ENCODE results near the gene ARHGAP36. TPM values are rescaled to one million over a fixed set of nuclear protein-coding genes. Genes with fewer than 3 reads are reported as not detected.

ARHGAP36 gene
- total RNA-seq, 1 experiment from 2014 or later = 0.37 TPM

GRCh38 chrX:131034063-131034462, 24.1 kb upstream of the ARHGAP36 start:
- H2AK5ac ChIP-seq (ENCODE audit: insufficient read length, low read length) = no peak overlapping the region
- H2BK20ac ChIP-seq (ENCODE audit: low read depth, low read length, poor library complexity, severe bottlenecking) = no peak overlapping the region
- no peak overlapping the region for H3K18ac ChIP-seq (ENCODE audit: insufficient read length, low read depth, low read length)
- TF ChIP-seq CTCF (conservative IDR thresholded peaks at IDR 0.05) = no peak
- no peaks in the 10 kb centered on the region for H3K4me1 ChIP-seq (ENCODE audit: insufficient read depth, low read length)
- no peak overlapping the region for H3K4ac ChIP-seq (ENCODE audit: low read depth, low read length)
- no peak overlapping the region for H3K27ac Mint-ChIP-seq
- H2BK120ac ChIP-seq (ENCODE audit: low read depth, low read length, poor library complexity, severe bottlenecking) = no peak overlapping the region
- no peaks in the 10 kb centered on the region for H3K27me3 ChIP-seq (ENCODE audit: insufficient read depth, low read length)
- no peaks in the 10 kb centered on the region for H3K9me3 ChIP-seq (ENCODE audit: control insufficient read depth, low read depth, low read length)
- no CpG with 5 or more reads among the region's 7 CpGs for WGBS (ENCODE audit: extremely low coverage, insufficient read length, low lambda C conversion rate)
- H4K91ac ChIP-seq (ENCODE audit: insufficient read length, low read depth, low read length) = no peak overlapping the region
- H2AFZ ChIP-seq (ENCODE audit: low read length) = no peak overlapping the region
- H3K14ac ChIP-seq (ENCODE audit: insufficient read depth, low read length) = no peak overlapping the region
- no peak overlapping the region for H2BK5ac ChIP-seq (ENCODE audit: insufficient read length, low read length)
- H3K4me1 Mint-ChIP-seq = no peaks in the 10 kb centered on the region
- H4K5ac ChIP-seq (ENCODE audit: insufficient read length, low read depth, low read length) = no peak overlapping the region
- H3K27ac ChIP-seq (ENCODE audit: insufficient read length, low read depth, low read length) = no peak overlapping the region
- H3K27me3 Mint-ChIP-seq (ENCODE audit: low read depth) = peaks cover 48% of the 10 kb centered on the region
- no peaks in the 10 kb centered on the region for H3K9me3 Mint-ChIP-seq
- H3K56ac ChIP-seq (ENCODE audit: insufficient read length, low read depth, low read length) = no peak overlapping the region
- H3K79me1 ChIP-seq (ENCODE audit: insufficient read depth, low read depth, low read length, poor library complexity, severe bottlenecking) = no peaks in the 10 kb centered on the region
- H3K4me2 ChIP-seq (ENCODE audit: insufficient read depth, insufficient read length, low read length) = no peak overlapping the region
- no peaks in the 10 kb centered on the region for H3K79me2 ChIP-seq (ENCODE audit: insufficient read depth, low read length)
- H3K4me3 Mint-ChIP-seq = no peak overlapping the region
- H3K23me2 ChIP-seq (ENCODE audit: insufficient read length, low read depth, low read length, poor library complexity, severe bottlenecking) = no peaks in the 10 kb centered on the region
- no peaks in the 10 kb centered on the region for H4K20me1 ChIP-seq (ENCODE audit: control insufficient read depth, insufficient read depth, insufficient read length)
- no peak overlapping the region for H3K23ac ChIP-seq (ENCODE audit: insufficient read length, low read depth, low read length)
- no peak overlapping the region for H3T11ph ChIP-seq (ENCODE audit: low read length)
- no peak overlapping the region for H3K9ac ChIP-seq (ENCODE audit: extremely low read depth, insufficient read length, low read length)
- no peak for DNase-seq
- no peak overlapping the region for H4K8ac ChIP-seq (replicated peaks; ENCODE audit: insufficient read length, low read depth, low read length)
- no peak overlapping the region for H2BK12ac ChIP-seq (ENCODE audit: insufficient read length, low read depth, low read length)
- no peaks in the 10 kb centered on the region for H3K36me3 Mint-ChIP-seq (ENCODE audit: insufficient read depth in 1 of 3, low read depth in 3 of 3)
- H2BK15ac ChIP-seq (ENCODE audit: low read depth, low read length) = no peak overlapping the region
